Gastrocnemius medialis (tissue), 4 donors: ENCODE data around the gene PDE4D.

Experiments
- CTCF ChIP-seq, 5 experiments: fragments of 450-650 bp in 3 of 5; fragments of 200-600 bp in 2 of 5; sonication (generic) in 2 of 5; IDR thresholded peaks in 4 of 5; conservative IDR thresholded peaks in 1 of 5; 1 replicate in 4 of 5; 2 replicates in 1 of 5; pipeline ENCODE4 v1.5.1; 2016 to 2019; ENCODE audit warnings: antibody characterized with exemption in 5 of 5, mild to moderate bottlenecking in 3 of 5, moderate library complexity in 3 of 5
- POLR2A ChIP-seq, 2 donors: fragments of 450-650 bp; IDR thresholded peaks; one replicate each; pipeline ENCODE4 v1.6.1; 2017; ENCODE audit warnings: antibody characterized with exemption in 2 of 2, mild to moderate bottlenecking in 2 of 2, moderate library complexity in 2 of 2

- TF ChIP-seq CTCF (IDR thresholded peaks at IDR 0.05 in 4 of 5, conservative IDR thresholded peaks at IDR 0.05 in 1 of 5) (no peak), POLR2A (IDR thresholded peaks at IDR 0.05) (no peak)
These were observed 207.7 kb downstream of the PDE4D start for GRCh38 chr5:59685793-59686192.
